Frontal cortex (tissue), 4 donors: ENCODE measurements around the gene LYRM2. TPM values are rescaled to one million over a fixed set of nuclear protein-coding genes. Genes with fewer than 3 reads are reported as not detected.
"Not testable (repeated sequence)": the region's sequence is repeated elsewhere in the genome, so short reads cannot be mapped to it uniquely, and the experiment has no call there.

Experiments used
- DNase-seq, 2 donors: peaks; one replicate each; pipeline ENCODE4 v3.0.0; 2012; ENCODE audit warnings: low spot score in 2 of 2
- FAIRE-seq: peaks from 2 replicates; lab custom pipeline; 2012; peaks lifted over from hg19 to GRCh38; lab: Jason Lieb, UNC
- total RNA-seq: library from RNA; depleted of rRNA; stranded (reverse); fragments of >200 nt; gene quantifications from one replicate; pipeline ENCODE4 v1.2.3, GENCODE V29; 2014
- donor health status: control.
- donor health status: control.
- donor health status: control.

Gene LYRM2
- total RNA-seq, 1 donor from 2014 or later = 24.1 TPM

DNA sequence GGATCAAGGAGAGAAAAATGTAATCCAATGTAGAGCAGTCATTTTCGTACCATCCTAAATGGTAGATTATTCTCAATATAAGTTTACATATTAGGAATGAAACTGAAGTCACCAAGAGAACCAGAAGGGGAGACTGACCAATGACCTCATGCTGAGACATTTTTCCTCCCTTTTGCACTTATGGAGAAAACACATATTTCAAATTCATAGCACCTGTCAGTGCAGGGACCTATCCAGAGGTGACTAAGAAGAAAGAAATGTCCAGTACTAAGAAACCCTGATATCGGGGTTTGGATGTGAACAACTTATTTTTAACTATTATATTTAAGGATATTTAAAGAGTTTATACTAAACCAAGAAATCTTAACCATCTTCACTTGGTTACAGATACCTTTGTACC is 16.6 kb upstream of the LYRM2 start:
- FAIRE-seq (no peak), DNase-seq (no peak)

DNA sequence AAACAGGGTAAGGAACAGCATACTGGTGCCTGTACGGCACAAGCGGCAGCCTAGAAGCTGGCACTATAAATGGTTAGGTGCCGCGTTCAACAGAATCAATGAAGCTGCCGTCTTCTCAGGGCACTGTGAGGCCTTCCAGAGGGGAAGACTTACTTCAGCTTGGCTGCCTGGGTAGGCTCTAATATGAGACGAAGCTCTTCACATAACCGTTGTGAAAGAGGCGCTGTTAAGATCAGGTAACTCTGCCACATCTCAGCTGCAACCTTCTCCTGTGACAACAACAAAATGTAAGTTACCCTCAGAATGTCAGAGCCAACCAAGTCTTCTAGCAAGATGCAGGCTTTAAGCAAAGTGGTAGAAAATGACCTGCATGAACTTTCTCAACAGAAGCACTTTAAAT is 12.0 kb upstream of the LYRM2 start:
- DNase-seq = no peak
- no peak for FAIRE-seq

DNA sequence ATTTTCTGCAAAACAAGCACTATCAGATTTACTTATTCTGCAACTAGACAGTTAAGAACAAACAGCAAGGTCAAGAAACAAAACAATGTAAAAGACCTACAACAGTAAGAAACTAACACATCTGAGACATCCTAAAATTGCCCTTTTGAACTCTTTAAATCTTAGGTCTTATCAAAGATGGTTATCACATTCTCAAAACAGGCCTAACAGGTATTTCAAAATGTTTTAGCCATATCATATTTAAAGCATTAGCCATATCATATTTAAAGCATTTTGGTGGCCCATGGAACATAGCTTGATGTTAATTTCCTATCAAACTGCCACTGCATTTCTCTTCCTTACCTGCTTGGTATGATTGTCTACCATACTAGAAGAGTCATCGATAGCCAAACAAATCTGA is 11.1 kb upstream of the LYRM2 start:
- no peak for FAIRE-seq

DNA sequence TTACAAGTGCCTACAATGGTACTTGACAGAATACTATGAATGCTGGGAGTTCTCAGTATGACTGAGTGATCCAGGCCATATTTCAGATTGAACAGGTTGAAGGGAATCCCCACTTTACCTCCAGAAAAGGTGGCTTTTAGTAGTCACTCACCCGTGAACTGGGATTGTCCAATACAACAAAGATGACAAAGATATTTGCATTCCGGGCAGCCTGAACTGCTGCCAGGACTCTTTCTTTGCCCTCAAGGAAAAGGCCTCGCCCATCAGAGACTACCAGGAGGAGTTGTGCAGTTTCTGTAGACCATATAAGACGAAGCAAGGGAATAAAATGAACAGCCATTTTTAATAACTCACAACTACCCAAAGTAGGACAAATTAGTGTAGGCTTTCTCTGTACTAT is 6.3 kb upstream of the LYRM2 start:
- DNase-seq (no peak), FAIRE-seq (no peak)

More for the DNA sequence above, 11.1 kb upstream of the LYRM2 start:
- no peak for DNase-seq

DNA sequence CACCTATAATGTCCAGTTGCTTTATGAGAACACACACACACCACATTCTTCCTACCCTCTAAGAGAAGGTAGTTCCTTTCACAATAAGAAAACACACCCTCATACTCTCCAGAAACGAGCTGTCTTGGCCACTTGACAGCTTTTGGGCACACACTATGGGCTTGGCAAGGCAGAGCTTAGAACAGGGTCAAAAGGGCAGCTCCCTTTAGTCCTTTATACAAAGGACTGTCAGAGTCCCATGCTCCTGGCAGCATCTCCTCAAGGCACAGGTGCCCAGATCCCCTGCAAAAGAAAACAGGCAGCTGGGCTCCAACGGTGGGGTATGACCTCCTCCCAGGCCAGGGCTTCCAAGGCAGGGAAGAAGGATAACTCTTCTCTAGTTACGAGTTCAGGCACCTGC is 4.9 kb upstream of the LYRM2 start:
- FAIRE-seq (no peak), DNase-seq (no peak)

DNA sequence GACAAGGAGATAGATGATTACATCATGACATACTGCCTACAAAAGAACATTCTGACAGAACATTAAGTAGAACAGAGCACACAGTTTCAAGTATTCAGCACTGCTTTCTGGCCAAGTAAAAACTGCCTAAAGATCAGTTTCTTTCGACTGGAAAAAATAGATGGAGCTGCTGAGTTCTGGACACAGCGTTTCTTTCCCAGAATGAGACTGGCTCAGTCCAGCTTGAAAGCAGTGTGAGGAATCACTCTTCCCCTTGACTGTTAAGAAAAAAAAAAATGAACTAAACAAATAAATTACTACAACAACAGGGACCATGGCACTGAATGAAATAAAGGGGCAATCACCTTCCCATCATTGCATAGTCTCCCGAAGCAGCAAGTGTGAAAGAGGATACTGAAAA is 4.4 kb upstream of the LYRM2 start:
- DNase-seq = no peak
- FAIRE-seq = no peak

DNA sequence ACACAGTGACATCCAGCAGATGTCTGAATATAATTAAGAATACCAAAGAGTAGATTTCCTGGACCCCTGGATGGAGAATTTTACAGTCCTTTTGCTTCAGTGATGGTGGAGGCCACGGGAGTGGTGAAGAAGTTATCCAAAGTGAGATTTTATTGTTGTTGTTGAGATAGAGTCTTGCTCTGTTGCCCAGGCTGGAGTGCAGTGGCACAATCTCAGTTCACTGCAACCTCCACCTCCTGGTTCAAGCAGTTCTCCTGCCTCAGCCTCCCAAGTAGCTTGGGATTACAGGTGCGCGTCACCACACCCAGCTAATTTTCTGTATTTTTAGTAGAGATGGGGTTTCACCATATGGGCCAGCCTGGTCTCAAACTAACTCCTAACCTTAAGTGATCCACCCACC is 3.0 kb upstream of the LYRM2 start:
- DNase-seq, FAIRE-seq: not testable (repeated sequence)

DNA sequence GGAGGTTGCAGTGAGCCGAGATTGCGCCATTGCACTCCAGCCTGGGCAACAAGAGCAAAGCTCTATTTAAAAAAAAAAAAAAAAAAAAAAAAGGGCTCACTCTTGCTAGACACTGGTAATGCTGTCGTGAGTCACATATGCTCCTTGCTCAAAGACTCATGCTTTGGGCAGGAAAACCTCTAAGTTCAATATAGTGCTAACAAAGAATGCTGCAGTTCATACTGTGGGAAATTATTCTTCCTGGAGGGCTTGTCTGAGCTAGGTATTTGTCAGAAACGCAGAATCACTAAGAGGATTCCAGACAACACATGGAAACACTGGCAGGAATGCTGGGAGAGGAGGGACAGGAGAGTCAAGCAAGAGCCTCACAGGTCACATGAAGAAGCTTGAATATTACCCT is 2.3 kb upstream of the LYRM2 start:
- DNase-seq (no peak), FAIRE-seq (no peak)

DNA sequence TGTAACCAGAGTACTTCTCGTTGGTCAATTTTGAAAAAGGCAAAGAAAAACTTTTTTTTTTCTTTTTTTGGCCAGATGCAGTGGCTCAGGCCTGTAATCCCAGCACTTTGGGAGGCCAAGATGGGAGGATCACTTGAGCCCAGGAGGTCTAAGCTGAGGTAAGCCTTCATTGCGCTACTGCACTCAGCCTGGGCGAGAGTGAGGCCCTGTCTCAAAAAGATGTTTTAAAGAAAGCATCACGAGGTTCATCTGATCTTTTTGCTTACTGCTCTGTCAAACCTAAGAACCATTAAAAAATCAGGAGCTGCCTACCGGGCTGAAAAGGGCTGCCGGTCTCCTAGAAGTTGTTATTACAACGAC is 607 bp downstream of the LYRM2 start:
- no peak for DNase-seq
- no peak for FAIRE-seq

DNA sequence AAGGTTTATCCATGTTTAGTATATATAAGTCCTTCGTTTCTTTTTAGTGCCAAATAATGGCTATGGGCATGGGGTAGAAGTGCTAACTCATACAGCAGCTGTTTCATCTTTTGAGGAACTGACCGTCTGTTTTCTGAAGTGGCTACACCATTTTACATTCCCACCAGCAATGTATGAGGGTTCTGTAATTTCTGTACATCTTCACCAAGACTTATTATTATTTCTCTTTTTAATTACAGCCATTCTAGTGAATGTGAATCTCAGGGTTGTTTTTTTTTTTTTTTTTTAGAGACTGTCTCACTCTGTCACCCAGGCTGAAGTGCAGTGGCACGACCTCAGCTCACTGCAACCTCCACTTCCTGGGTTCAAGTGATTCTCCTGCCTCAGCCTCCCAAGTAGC is 2.1 kb downstream of the LYRM2 start:
- FAIRE-seq = not testable (repeated sequence)

DNA sequence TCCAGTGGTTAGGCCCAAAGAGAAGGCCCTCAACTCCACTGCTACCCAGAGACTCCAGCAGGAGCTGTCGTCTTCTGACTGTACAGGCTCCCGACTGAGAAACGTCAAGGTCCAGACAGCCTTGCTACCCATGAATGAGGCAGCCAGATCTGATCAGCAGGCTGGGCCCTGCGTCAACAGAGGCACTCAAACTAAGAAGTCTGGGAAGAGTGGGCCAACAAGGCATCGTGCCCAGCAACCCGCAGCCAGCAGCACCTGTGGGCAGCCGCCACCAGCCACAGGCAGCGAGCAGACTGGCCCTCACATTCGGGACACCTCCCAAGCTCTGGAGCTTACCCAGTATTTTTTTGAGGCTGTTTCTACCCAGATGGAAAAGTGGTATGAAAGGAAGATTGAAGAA is 8.1 kb downstream of the LYRM2 start:
- DNase-seq (peak in 1 of 2 donors; percentile 19), FAIRE-seq (no peak)

More for the DNA sequence above, 2.1 kb downstream of the LYRM2 start:
- not testable (repeated sequence) for DNase-seq

DNA sequence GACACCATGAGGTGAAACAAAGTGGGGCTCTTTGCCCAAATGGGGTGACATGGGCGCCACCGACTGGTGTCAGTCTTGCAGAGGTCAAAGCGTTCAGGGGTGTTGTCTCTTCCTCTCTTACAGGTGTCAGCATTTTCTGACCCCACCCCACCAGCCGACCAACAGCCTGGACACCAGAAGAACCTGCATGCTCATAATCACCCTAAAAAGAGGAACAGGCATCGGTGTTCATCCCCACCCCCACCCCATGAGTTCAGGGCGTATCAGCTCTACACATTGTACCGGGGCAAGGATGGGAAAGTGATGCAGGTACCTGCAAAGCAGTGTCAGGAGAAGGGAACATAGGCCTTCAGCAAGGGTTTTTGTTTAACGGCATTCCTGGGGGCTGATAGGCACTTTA is 14.8 kb downstream of the LYRM2 start:
- DNase-seq = no peak
- FAIRE-seq = no peak

DNA sequence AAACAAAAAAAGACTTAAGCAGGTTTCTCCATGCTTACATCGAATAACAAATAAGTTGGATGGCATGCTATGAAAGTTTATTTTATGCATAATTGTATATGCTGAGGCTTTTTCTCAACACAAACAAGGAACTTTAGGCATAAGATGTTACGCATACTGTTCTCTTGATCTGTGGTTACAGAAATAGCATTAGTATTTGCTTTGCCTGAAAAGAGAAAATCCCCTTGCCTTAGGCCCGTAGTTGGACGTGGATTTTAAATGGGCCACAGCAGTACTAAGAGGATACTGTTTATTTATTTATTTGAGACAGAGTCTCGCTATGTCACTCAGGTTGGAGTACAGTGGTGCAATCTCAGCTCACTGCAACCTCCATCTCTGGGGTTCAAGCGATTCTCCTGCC is 19.0 kb downstream of the LYRM2 start:
- no peak for DNase-seq
- FAIRE-seq = no peak

DNA sequence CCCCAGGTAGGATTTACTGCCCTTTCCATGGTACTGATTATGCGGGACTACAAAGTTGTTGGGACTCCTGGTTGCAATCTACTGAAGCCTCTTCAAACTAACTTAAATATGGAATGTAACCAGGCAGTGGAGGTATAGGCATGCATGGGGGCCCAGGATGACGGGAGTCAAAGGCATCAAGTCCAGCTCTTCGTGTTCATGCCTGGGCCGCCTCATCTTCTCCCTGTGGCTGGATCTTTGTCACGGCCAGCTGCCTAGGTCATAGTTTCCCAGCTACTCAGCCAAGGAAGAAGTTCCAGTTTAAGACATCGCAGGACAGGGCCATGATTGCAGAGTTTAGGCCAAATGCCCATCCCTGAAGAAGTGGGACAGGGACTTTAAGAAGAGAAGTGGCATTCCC is 20.5 kb downstream of the LYRM2 start:
- DNase-seq = no peak
- no peak for FAIRE-seq

DNA sequence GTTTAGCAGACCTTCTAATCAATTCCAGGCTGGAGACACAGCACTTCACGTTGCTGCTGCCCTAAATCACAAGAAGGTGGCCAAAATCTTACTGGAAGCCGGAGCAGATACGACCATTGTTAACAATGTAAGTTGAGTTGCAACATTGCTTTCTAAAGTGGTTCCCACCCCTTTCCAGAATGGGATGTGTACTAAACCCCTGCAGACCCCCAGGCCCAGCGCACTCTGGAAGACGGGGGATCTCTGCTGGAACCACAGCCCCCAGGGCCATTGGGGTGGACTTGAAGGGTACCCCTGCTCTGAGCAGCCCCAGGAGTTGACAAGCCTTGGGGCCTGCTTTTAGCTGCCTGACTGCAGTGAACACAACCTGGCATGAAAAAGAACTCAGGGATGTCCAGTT is 22.0 kb downstream of the LYRM2 start:
- no peak for FAIRE-seq
- DNase-seq = no peak

DNA sequence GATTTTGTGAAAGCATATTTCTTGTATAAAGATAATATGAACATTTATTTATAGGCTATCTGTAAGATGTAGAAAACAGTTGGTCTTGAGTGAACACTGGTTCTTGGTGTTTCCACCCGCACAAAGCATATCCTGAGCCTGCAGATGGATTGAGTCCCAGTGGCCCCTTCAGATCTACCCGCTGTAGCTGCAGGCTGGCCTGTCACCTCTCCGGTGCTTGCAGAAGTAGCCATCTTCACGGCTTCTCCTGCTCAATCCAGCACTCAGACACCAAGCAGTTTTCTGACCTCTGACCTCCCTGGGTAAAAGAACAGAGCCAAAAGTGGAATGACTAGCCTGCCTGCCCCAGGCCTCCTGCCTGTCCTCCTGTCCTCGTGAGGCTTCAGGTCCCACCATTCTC is 22.7 kb downstream of the LYRM2 start:
- FAIRE-seq (no peak), DNase-seq (no peak)

DNA sequence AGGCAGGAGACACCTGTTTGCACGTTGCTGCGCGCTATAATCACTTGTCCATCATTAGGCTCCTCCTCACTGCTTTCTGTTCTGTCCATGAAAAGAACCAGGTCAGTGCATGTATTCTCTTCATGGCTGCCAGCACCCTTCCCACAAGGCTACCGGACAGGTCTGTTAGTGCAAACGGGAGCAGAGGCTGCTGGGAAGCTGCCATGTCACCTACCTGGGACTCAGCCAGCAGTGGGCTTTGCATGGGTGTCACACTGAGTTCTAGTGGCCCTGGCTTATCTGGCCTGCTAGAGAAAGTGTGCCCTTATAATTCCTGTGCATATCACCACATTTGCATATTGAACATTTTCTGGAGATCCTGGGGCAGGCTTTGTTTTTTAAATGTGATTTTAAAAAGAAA is 24.8 kb downstream of the LYRM2 start:
- FAIRE-seq = no peak
- no peak for DNase-seq

DNA sequence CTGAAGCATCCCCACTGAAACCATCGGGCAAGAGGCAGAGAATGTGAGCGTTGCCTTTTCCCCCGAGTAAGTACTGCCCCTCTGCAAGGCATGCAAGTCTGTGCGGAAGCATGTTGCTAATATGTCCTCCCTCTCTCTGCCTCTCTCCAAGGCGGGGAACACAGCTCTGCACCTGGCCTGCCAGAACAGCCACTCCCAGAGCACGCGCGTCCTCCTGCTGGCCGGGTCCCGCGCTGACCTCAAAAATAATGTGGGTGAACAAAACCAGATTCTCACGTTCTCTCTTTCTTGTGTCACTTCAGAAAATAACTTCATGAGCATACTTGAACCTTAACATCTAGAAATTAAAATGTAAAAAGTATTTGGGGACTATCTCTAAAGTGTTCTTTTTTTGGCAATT is 26.4 kb downstream of the LYRM2 start:
- no peak for DNase-seq
- no peak for FAIRE-seq

DNA sequence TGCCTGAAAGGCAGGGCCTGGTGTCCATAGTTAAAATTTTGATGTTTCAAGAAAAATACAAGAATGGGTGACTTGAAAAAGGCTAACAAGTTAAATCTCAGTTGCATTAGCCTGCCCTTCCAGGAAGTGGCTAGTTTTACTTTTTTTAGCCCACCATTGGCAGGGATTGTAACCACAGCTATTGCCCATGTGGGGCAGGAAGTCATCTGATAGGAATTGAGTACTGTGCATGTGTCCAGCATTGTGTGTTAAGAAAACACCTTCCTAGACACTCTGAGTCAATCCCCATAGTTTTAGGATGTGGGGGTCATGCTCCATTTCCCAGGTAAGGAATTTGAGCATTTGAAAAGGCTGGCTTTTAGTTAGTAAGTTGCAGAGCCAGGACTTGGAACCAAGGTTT is 26.9 kb downstream of the LYRM2 start:
- FAIRE-seq (no peak), DNase-seq (no peak)

DNA sequence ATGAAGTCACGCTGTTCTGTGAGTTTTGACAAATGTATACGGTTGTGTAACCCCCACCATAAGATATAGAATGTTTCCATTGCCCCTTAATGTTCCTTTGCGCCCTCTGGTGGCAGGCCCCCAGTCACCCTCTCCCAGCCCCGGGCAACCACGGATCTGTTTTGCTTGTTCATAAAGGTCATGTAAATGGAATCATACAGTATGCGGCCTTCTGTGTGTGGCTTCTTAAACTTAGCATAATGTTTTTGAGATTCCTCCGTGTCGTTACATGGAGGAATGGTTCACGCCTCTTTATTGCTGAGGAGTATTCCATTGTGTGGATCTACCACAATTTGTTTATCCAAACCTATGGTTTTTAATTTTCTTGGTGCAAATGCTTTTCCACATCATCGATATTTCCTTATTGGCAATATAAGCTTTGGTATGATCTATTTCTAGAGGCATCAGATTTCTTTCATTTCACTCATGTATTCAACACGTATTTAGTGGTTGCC is 28.4 kb downstream of the LYRM2 start:
- DNase-seq = peak in 1 of 2 donors; percentile 25

DNA sequence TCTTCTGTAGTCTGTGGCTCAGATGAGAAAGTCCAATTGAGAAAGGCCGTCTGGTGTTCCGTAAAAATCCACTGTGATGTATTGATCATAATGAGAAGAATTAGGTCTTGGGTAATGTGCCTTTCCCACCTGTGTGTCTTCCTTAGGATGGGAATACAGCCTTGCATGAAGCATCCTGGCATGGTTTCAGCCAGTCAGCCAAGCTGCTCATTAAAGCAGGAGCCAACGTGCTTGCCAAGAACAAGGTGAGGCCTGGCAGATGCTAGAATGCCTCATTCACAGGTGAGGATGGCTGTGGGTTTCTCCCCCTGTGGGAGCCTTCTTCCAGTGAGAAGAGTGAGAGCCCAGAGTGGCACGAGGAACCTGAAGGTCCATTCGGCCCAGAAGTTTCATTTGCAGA is 32.7 kb downstream of the LYRM2 start:
- DNase-seq = no peak
- FAIRE-seq = no peak

More for the DNA sequence above, 28.4 kb downstream of the LYRM2 start:
- FAIRE-seq = no peak

DNA sequence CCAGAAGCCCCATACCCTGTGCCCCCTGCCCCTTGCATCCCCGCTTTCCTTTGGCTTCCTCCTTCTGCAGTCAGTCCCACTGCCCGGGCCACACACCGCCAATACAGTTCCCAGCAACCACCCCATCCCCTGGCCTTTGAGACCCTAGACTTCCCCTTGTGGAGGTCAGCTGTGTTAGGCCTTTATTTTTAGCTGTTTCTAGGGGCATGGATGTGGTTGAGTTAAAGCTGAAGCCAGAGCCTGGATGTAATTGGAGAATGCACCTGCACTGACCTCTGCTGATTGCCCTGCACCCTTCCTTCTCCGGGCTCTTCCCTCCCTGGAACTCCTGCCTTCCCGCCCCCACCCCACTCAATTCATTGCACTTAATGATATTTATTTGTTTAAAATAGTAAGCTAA is 33.9 kb downstream of the LYRM2 start:
- no peak for FAIRE-seq
- no peak for DNase-seq

DNA sequence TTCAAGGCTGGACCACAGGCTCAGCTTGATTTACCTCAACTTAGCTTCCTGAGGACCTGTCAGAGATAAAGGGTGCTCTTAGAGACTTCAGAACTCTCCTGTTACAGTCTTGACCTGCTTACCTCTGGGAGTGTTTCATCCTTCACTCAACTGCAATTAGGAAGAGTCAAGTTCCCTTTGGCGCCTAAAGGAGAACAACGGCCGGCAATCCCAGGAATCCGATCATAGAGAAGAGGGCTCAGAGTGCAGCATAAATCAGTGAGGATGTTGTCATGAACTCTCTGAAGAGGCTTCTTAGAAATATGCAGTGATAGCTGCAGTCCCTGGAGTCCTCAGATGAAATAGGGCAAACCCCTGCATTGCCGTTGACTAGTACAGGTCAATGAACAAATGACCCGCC is 36.4 kb downstream of the LYRM2 start:
- no peak for FAIRE-seq

More for the DNA sequence above, 36.4 kb downstream of the LYRM2 start:
- DNase-seq = no peak
